KMS-11 (cell line): Measurements from ENCODE around the gene DENND2D.

Source experiments
- H2AFZ ChIP-seq: fragments of 200-600 bp; sonication (generic); 2 replicates; pipeline ENCODE4 v1.6.1; 2016; ENCODE audit warnings: antibody characterized with exemption, mixed run types, low read depth
- H3K27ac ChIP-seq: fragments of 200-600 bp; sonication (generic); 2 replicates; pipeline ENCODE4 v1.6.1; 2016; ENCODE audit warnings: mild to moderate bottlenecking, mixed run types
- H3K27me3 ChIP-seq: fragments of 200-600 bp; sonication (generic); 2 replicates; pipeline ENCODE4 v1.6.1; 2017; ENCODE audit warnings: mild to moderate bottlenecking, low read depth, mixed run types, moderate library complexity; ENCODE audit not compliant: insufficient read depth
- H3K36me3 ChIP-seq: fragments of 200-600 bp; sonication (generic); 2 replicates; pipeline ENCODE4 v1.6.1; 2017; ENCODE audit warnings: mild to moderate bottlenecking, mixed run types; ENCODE audit not compliant: insufficient read depth
- H3K4me1 ChIP-seq: fragments of 200-600 bp; sonication (generic); 2 replicates; pipeline ENCODE4 v1.6.1; 2016; ENCODE audit warnings: mild to moderate bottlenecking, low read depth, mixed run types; ENCODE audit not compliant: poor library complexity, severe bottlenecking
- H3K4me2 ChIP-seq: fragments of 200-600 bp; sonication (generic); 2 replicates; pipeline ENCODE4 v1.7.0; 2016; ENCODE audit warnings: mild to moderate bottlenecking, mixed run types
- H3K4me3 ChIP-seq: fragments of 200-600 bp; sonication (generic); IDR thresholded peaks from 2 replicates; pipeline ENCODE4 v1.6.1; 2017; ENCODE audit warnings: low read depth, low read length, mixed read lengths; ENCODE audit not compliant: insufficient read depth
- H3K79me2 ChIP-seq: fragments of 200-600 bp; sonication (generic); 2 replicates; pipeline ENCODE4 v1.6.1; 2016; ENCODE audit warnings: low read depth, mixed run types; ENCODE audit not compliant: insufficient read depth
- H3K9ac ChIP-seq: fragments of 200-600 bp; sonication (generic); 2 replicates; pipeline ENCODE4 v1.6.1; 2016; ENCODE audit warnings: mild to moderate bottlenecking, mixed run types
- H4K20me1 ChIP-seq: fragments of 200-600 bp; sonication (generic); 2 replicates; pipeline ENCODE4 v1.6.1; 2016; ENCODE audit warnings: mild to moderate bottlenecking, mixed run types; ENCODE audit not compliant: insufficient read depth
- CTCF ChIP-seq: fragments of 200-600 bp; sonication (generic); conservative IDR thresholded peaks from 2 replicates; pipeline ENCODE4 v1.6.1; 2017; ENCODE audit warnings: low read depth, mild to moderate bottlenecking, antibody characterized with exemption, low read length, moderate library complexity, mixed read lengths

DENND2D gene

DNA sequence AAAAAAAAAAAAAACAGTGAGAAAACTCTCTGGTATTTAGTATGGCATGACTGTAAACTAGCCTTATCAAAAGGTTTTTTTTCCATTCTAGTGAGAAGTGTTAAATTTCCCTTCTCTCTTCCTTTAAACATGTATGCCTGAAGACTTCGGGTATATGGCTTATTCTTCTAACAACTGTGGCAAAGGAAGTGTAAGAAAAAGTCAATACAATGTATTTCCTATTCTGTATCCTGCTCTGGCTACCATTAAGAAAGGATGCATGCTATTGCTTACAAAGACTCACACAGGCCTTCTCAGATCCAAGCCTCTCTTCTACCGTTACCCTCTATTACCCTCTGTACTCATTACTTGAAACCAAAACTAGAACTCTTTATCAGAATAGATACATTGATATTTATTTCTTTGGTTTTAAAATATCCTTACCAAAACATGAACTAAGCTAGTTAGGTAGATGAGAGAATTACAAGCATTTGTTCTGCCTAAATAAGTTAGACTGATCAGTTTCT lies 52.0 kb downstream of the DENND2D start:
- H4K20me1 ChIP-seq, result no peaks in the 10 kb centered on the region
- H3K4me2 ChIP-seq, result no peak overlapping the region
- H3K4me3 ChIP-seq, result no peak overlapping the region

GRCh38 chr1:111147948-111148347 lies 52.5 kb downstream of the DENND2D start:
- H3K36me3 ChIP-seq, result no peaks in the 10 kb centered on the region
- no peak for TF ChIP-seq CTCF
- no peak overlapping the region for H2AFZ ChIP-seq
- H3K9ac ChIP-seq, result no peak overlapping the region
- no peaks in the 10 kb centered on the region for H3K27me3 ChIP-seq
- H3K4me1 ChIP-seq, result no peaks in the 10 kb centered on the region
- no peak overlapping the region for H3K4me3 ChIP-seq
- no peak overlapping the region for H3K4me2 ChIP-seq
- no peak overlapping the region for H3K27ac ChIP-seq
- peaks cover 18% of the 10 kb centered on the region; the same call in 1 of the 2 replicates for H3K79me2 ChIP-seq
- no peaks in the 10 kb centered on the region for H4K20me1 ChIP-seq

More for the DNA sequence above, 52.0 kb downstream of the DENND2D start:
- no peak overlapping the region for H2AFZ ChIP-seq
- no peak for TF ChIP-seq CTCF
- no peak overlapping the region for H3K27ac ChIP-seq
- H3K79me2 ChIP-seq, result peaks cover 18% of the 10 kb centered on the region; the same call in 1 of the 2 replicates
- H3K36me3 ChIP-seq, result no peaks in the 10 kb centered on the region
- H3K27me3 ChIP-seq, result no peaks in the 10 kb centered on the region
- H3K9ac ChIP-seq, result no peak overlapping the region
- H3K4me1 ChIP-seq, result no peaks in the 10 kb centered on the region

DNA sequence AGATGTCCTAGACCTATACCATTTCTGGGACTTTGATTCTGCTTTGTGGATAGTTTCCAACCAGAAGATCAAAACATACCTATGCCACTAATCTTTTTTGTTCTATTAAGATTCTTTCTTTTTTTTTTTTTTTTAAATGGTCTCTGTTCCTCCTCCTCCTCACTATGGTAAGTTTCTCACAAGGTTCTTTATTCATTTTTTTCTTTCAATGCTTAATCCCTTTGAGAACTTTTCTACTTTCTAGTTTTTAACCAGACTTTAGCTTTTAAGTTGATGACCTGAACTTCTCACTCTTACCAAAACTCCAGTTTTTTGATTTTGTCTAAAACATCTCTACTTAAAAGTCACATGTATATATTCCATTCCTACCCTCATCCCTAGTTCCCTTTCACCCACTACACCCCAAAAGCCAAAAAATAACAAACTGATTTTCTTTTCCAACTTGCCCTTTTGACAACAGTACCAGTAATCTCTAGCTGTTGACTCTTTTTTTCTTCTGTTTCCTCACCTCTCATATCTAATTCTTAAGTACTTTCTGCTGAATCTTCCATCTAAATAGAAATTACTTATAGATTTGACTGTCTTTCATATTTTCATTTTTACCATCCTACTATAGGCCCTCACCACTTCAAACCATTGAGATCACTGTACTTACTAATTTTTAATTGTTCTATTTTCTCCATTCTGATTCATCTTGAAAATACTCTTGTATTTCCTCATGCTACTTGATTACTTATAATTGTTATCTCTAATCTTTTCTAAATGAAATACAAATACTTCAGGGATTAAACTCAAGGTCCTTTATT lies 54.3 kb downstream of the DENND2D start:
- Histone ChIP-seq H3K4me3 (no peak overlapping the region), H3K27me3 (no peaks in the 10 kb centered on the region), H3K36me3 (no peaks in the 10 kb centered on the region), H3K27ac (no peak overlapping the region), H3K79me2 (peaks cover 35% of the 10 kb centered on the region), H4K20me1 (no peaks in the 10 kb centered on the region), H3K9ac (no peak overlapping the region), H3K4me1 (peaks cover 6% of the 10 kb centered on the region), H3K4me2 (no peak overlapping the region), H2AFZ (no peak overlapping the region)
- no peak for TF ChIP-seq CTCF

GRCh38 chr1:111145542-111145941 lies 54.9 kb downstream of the DENND2D start:
- Histone ChIP-seq H3K27ac (no peak overlapping the region), H3K4me2 (no peak overlapping the region), H3K4me1 (peaks cover 11% of the 10 kb centered on the region), H3K27me3 (no peaks in the 10 kb centered on the region), H2AFZ (no peak overlapping the region), H3K9ac (no peak overlapping the region), H4K20me1 (no peaks in the 10 kb centered on the region), H3K36me3 (no peaks in the 10 kb centered on the region), H3K4me3 (no peak overlapping the region), H3K79me2 (peaks cover 42% of the 10 kb centered on the region)
- no peak for TF ChIP-seq CTCF
